ENCODE results near the gene ATP9B.

Gene ATP9B

DNA sequence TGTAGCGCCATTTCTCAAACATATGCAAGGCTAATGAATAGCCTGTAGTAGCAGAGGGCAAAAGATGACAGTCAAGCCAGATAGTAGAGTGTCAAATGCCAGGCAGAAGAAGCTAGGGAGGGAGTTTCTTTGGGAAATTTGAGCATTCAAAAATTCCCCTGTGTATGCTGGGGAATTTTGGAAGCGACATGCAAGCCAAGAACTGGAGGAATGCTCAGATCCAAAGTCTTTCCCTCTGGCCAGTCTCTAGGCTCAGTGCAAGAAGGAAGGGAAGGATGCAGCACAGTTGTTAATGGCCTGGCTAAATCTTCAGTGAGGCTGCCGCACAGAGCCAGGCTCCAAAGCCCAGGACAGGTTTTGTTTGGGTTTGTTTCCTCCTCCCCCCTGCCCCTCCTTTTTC, 59.9 kb downstream of the ATP9B start:
- no peak for TF ChIP-seq ZNF274 (IDR thresholded peaks at IDR 0.05; ENCODE audit: low read depth, low read length)
- TF ChIP-seq SUZ12 (IDR thresholded peaks at IDR 0.05; ENCODE audit: extremely low read depth, insufficient read depth, insufficient read length) = no peak
- TF ChIP-seq YY1 (IDR thresholded peaks at IDR 0.05; ENCODE audit: insufficient read depth, insufficient read length) = no peak
- DNase-seq (ENCODE audit: low read depth, low spot score) = no peak

DNA sequence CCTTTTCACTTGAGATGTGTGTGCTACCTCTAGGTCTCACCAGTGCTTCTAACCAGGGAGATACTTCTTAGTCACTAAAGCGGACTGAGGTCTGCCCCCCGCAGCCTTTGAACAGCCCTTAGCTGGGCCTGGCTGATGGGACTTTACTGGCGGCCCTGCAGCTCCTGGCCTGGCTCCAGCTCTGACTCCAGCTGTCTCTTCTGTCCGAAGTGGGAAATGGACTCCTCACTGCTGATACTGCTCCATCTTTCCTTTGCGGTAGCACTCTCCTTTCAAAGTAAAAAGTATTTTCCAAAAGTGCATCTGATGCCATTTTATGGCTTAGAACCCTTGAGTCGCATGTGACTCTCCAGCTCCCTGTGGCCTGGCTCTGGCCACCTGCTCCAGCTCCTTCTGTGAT, 64.5 kb downstream of the ATP9B start:
- no peaks in the 10 kb centered on the region for H3K27me3 ChIP-seq (ENCODE audit: insufficient read depth, insufficient read length)
- no peak for DNase-seq (ENCODE audit: low read depth, low spot score)
- no peak overlapping the region for H3K4me3 ChIP-seq (ENCODE audit: insufficient read length, low read depth)
- H3K9ac ChIP-seq (ENCODE audit: insufficient read length, low read depth) = no peak overlapping the region
- no peaks in the 10 kb centered on the region for H3K9me3 ChIP-seq (ENCODE audit: insufficient read depth, low read length)
- H3K4me1 ChIP-seq (ENCODE audit: insufficient read depth, insufficient read length) = no peaks in the 10 kb centered on the region
- H3K36me3 ChIP-seq (ENCODE audit: insufficient read depth, insufficient read length, low read length) = peaks cover 3% of the 10 kb centered on the region
- no peak for TF ChIP-seq ZNF274 (IDR thresholded peaks at IDR 0.05; ENCODE audit: low read depth, low read length)
- no peak for TF ChIP-seq SUZ12 (IDR thresholded peaks at IDR 0.05; ENCODE audit: extremely low read depth, insufficient read depth, insufficient read length)
- no peak for TF ChIP-seq YY1 (IDR thresholded peaks at IDR 0.05; ENCODE audit: insufficient read depth, insufficient read length)

More for the DNA sequence above, 59.9 kb downstream of the ATP9B start:
- no peaks in the 10 kb centered on the region for H3K9me3 ChIP-seq (ENCODE audit: insufficient read depth, low read length)
- peaks cover 12% of the 10 kb centered on the region for H3K36me3 ChIP-seq (ENCODE audit: insufficient read depth, insufficient read length, low read length)
- no peak overlapping the region for H3K4me3 ChIP-seq (ENCODE audit: insufficient read length, low read depth)
- no peaks in the 10 kb centered on the region for H3K27me3 ChIP-seq (ENCODE audit: insufficient read depth, insufficient read length)
- no peak overlapping the region for H3K9ac ChIP-seq (ENCODE audit: insufficient read length, low read depth)
- no peaks in the 10 kb centered on the region for H3K4me1 ChIP-seq (ENCODE audit: insufficient read depth, insufficient read length)

GRCh38 chr18:79135924-79136323, 66.7 kb downstream of the ATP9B start:
- Histone ChIP-seq H3K27me3 (ENCODE audit: insufficient read depth, insufficient read length) (no peaks in the 10 kb centered on the region), H3K9ac (ENCODE audit: insufficient read length, low read depth) (no peak overlapping the region), H3K9me3 (ENCODE audit: insufficient read depth, low read length) (no peaks in the 10 kb centered on the region; the same call in 1 of the 2 replicates), H3K36me3 (ENCODE audit: insufficient read depth, insufficient read length, low read length) (no peaks in the 10 kb centered on the region), H3K4me3 (ENCODE audit: insufficient read length, low read depth) (no peak overlapping the region), H3K4me1 (ENCODE audit: insufficient read depth, insufficient read length) (no peaks in the 10 kb centered on the region)
- DNase-seq (ENCODE audit: low read depth, low spot score) = no peak
- TF ChIP-seq SUZ12 (IDR thresholded peaks at IDR 0.05; ENCODE audit: extremely low read depth, insufficient read depth, insufficient read length) = no peak
- TF ChIP-seq YY1 (IDR thresholded peaks at IDR 0.05; ENCODE audit: insufficient read depth, insufficient read length) = no peak
- TF ChIP-seq ZNF274 (IDR thresholded peaks at IDR 0.05; ENCODE audit: low read depth, low read length) = no peak

- Histone ChIP-seq H3K27me3 (ENCODE audit: insufficient read depth, insufficient read length) (no peaks in the 10 kb centered on the region), H3K36me3 (ENCODE audit: insufficient read depth, insufficient read length, low read length) (no peaks in the 10 kb centered on the region), H3K9me3 (ENCODE audit: insufficient read depth, low read length) (no peaks in the 10 kb centered on the region; the same call in 1 of the 2 replicates), H3K4me3 (ENCODE audit: insufficient read length, low read depth) (no peak overlapping the region), H3K9ac (ENCODE audit: insufficient read length, low read depth) (no peak overlapping the region), H3K4me1 (ENCODE audit: insufficient read depth, insufficient read length) (no peaks in the 10 kb centered on the region)
- no peak for DNase-seq (ENCODE audit: low read depth, low spot score)
- TF ChIP-seq SUZ12 (IDR thresholded peaks at IDR 0.05; ENCODE audit: extremely low read depth, insufficient read depth, insufficient read length) (no peak), YY1 (IDR thresholded peaks at IDR 0.05; ENCODE audit: insufficient read depth, insufficient read length) (no peak), ZNF274 (IDR thresholded peaks at IDR 0.05; ENCODE audit: low read depth, low read length) (no peak)
Measured at GRCh38 chr18:79136742-79137141, 67.5 kb downstream of the ATP9B start.

DNA sequence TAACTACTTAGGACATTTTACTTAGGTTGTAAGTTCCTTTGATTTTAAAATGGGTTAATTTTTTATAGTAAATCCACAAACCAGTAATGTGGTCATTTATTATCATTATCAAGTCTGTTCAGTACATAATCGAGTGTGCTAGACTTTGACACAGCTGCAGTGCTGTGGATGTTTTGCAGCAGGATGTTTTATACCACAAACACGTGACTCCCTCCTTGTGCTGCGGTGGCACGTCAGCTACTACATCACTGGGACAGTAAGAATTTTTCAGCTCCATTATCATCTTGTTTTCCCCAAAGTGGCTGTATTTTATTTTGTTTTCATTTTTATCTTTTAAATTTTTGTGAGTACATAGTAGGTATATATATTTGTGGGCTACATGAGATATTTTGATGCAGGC, 70.0 kb downstream of the ATP9B start:
- Histone ChIP-seq H3K36me3 (ENCODE audit: insufficient read depth, insufficient read length, low read length) (no peaks in the 10 kb centered on the region), H3K4me1 (ENCODE audit: insufficient read depth, insufficient read length) (no peaks in the 10 kb centered on the region), H3K4me3 (ENCODE audit: insufficient read length, low read depth) (no peak overlapping the region), H3K9ac (ENCODE audit: insufficient read length, low read depth) (no peak overlapping the region), H3K9me3 (ENCODE audit: insufficient read depth, low read length) (no peaks in the 10 kb centered on the region; the same call in 1 of the 2 replicates), H3K27me3 (ENCODE audit: insufficient read depth, insufficient read length) (no peaks in the 10 kb centered on the region)
- no peak for TF ChIP-seq YY1 (IDR thresholded peaks at IDR 0.05; ENCODE audit: insufficient read depth, insufficient read length)
- TF ChIP-seq SUZ12 (IDR thresholded peaks at IDR 0.05; ENCODE audit: extremely low read depth, insufficient read depth, insufficient read length) = no peak
- TF ChIP-seq ZNF274 (IDR thresholded peaks at IDR 0.05; ENCODE audit: low read depth, low read length) = no peak
- DNase-seq (ENCODE audit: low read depth, low spot score) = no peak

DNA sequence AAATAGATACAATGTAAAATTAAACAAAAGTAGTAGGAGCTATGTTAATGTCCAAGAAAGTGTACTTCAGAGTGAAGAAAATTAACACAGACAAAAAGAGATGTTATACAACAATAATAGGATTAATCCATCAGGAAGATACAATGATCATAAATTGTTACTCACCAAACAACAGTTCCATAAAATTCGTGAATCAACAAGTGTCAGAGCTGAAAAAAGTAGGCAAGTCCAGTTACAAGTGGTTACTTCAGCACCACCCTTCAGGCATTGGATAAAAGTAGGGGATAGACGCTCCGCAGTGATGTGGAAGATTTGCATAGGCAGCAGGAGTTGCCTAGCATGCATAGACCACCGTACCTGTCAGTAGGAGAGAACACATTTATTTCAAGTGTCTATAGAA, 77.8 kb downstream of the ATP9B start:
- no peak overlapping the region for H3K4me3 ChIP-seq (ENCODE audit: insufficient read length, low read depth)
- no peak overlapping the region for H3K9ac ChIP-seq (ENCODE audit: insufficient read length, low read depth)
- TF ChIP-seq SUZ12 (IDR thresholded peaks at IDR 0.05; ENCODE audit: extremely low read depth, insufficient read depth, insufficient read length) (no peak), ZNF274 (IDR thresholded peaks at IDR 0.05; ENCODE audit: low read depth, low read length) (no peak), YY1 (IDR thresholded peaks at IDR 0.05; ENCODE audit: insufficient read depth, insufficient read length) (no peak)

GRCh38 chr18:79151191-79151590, 82.0 kb downstream of the ATP9B start:
- Histone ChIP-seq H3K9me3 (ENCODE audit: insufficient read depth, low read length) (no peaks in the 10 kb centered on the region), H3K4me1 (ENCODE audit: insufficient read depth, insufficient read length) (no peaks in the 10 kb centered on the region), H3K4me3 (ENCODE audit: insufficient read length, low read depth) (no peak overlapping the region), H3K27me3 (ENCODE audit: insufficient read depth, insufficient read length) (no peaks in the 10 kb centered on the region), H3K36me3 (ENCODE audit: insufficient read depth, insufficient read length, low read length) (peaks cover 8% of the 10 kb centered on the region), H3K9ac (ENCODE audit: insufficient read length, low read depth) (no peak overlapping the region)
- DNase-seq (ENCODE audit: low read depth, low spot score) = no peak
- TF ChIP-seq SUZ12 (IDR thresholded peaks at IDR 0.05; ENCODE audit: extremely low read depth, insufficient read depth, insufficient read length) = no peak
- TF ChIP-seq YY1 (IDR thresholded peaks at IDR 0.05; ENCODE audit: insufficient read depth, insufficient read length) = no peak
- no peak for TF ChIP-seq ZNF274 (IDR thresholded peaks at IDR 0.05; ENCODE audit: low read depth, low read length)

More for the DNA sequence above, 77.8 kb downstream of the ATP9B start:
- peaks cover 10% of the 10 kb centered on the region for H3K36me3 ChIP-seq (ENCODE audit: insufficient read depth, insufficient read length, low read length)
- DNase-seq (ENCODE audit: low read depth, low spot score) = no peak
- H3K27me3 ChIP-seq (ENCODE audit: insufficient read depth, insufficient read length) = no peaks in the 10 kb centered on the region
- H3K9me3 ChIP-seq (ENCODE audit: insufficient read depth, low read length) = no peaks in the 10 kb centered on the region
- peaks cover 3% of the 10 kb centered on the region for H3K4me1 ChIP-seq (ENCODE audit: insufficient read depth, insufficient read length)
